ENCODE results near the gene ADCYAP1.

DNA sequence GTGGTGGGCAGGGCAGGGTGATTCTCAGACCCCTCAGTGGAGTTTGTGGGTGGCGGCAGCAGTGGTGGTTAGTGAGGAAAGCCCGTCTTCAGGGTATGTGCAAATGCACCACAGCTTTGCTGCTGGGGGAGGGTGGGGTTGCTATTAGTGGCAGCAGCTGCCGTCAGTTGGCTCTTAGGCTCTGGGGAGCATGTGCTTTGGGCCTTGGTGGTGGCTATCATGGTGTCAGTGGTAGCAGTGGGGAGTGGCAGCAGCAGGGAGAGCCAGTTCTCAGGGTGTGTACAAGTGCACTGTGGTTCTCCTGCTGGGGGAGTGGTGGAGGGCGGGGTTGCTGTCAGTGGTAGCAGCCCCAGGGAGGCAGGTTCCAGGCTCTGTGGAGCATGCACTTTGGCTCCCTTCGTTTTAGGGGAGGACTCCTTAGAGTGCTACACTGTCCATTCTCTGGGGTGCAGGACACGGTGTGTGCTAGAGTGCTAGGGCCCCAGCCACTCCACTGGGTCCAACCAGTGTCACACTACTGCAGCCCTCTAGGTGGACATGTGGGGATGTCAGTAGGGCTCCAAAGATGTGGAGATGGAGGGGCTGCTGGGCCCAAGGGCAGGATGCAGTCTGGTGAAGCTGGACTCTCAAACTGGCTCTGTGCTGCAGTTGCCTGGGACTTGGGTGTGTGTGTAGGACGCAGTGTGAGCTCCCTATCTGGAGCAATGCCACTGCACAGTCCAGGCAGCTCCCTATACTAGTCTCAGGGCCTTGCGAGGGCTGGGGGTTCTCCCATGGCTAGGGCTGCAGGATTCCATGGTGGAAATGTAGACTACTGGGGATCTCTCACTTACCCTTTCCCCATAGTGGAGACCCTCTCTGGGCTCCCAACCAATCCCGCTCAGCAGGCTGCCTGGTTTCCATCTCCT, 45.3 kb downstream of the ADCYAP1 start:
- TF ChIP-seq, protein P1, sequence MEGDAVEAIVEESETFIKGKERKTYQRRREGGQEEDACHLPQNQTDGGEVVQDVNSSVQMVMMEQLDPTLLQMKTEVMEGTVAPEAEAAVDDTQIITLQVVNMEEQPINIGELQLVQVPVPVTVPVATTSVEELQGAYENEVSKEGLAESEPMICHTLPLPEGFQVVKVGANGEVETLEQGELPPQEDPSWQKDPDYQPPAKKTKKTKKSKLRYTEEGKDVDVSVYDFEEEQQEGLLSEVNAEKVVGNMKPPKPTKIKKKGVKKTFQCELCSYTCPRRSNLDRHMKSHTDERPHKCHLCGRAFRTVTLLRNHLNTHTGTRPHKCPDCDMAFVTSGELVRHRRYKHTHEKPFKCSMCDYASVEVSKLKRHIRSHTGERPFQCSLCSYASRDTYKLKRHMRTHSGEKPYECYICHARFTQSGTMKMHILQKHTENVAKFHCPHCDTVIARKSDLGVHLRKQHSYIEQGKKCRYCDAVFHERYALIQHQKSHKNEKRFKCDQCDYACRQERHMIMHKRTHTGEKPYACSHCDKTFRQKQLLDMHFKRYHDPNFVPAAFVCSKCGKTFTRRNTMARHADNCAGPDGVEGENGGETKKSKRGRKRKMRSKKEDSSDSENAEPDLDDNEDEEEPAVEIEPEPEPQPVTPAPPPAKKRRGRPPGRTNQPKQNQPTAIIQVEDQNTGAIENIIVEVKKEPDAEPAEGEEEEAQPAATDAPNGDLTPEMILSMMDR (IDR thresholded peaks at IDR 0.05; ENCODE audit: low read depth, low read length, poor library complexity, severe bottlenecking): no peak
- no peak for TF ChIP-seq EZH2phosphoT487 (IDR thresholded peaks at IDR 0.05; ENCODE audit: borderline replicate concordance, low read length)
